Fibroblast of the aortic adventitia (primary cell): ENCODE data around the gene POP7. TPM values are rescaled to one million over a fixed set of nuclear protein-coding genes. Genes with fewer than 3 reads are reported as not detected.

Experiments
- DNase-seq: peaks from one replicate; pipeline ENCODE4 v3.0.0-alpha.2; 2010; ENCODE audit warnings: low read depth
- H3K4me3 ChIP-seq: 2 replicates; pipeline ENCODE4 v1.5.1; 2011; ENCODE audit warnings: low read depth, mild to moderate bottlenecking, control low read depth, low read length, moderate library complexity
- CTCF ChIP-seq: IDR thresholded peaks from 2 replicates; pipeline ENCODE4 v1.5.1; 2011; ENCODE audit warnings: mild to moderate bottlenecking, low read length, control low read depth, inconsistent platforms; ENCODE audit not compliant: insufficient read depth
- total RNA-seq: library from RNA; depleted of rRNA; stranded (reverse); fragments of >200 nt; gene quantifications from 2 replicates; pipeline ENCODE4 v1.2.3, GENCODE V29; 2012; ENCODE audit warnings: low replicate concordance

POP7 gene
- total RNA-seq, 1 donor, result 32.4 TPM

- H3K4me3 ChIP-seq, result no peak overlapping the region
- DNase-seq, result no peak
- no peak for TF ChIP-seq CTCF
These were observed 25.2 kb upstream of the POP7 start for GRCh38 chr7:100680576-100681271.

GRCh38 chr7:100681491-100682227 lies 24.3 kb upstream of the POP7 start:
- no peak overlapping the region for H3K4me3 ChIP-seq
- no peak for TF ChIP-seq CTCF
- DNase-seq, result no peak

GRCh38 chr7:100682228-100682741 lies 23.6 kb upstream of the POP7 start:
- DNase-seq, result no peak
- TF ChIP-seq CTCF, result no peak

GRCh38 chr7:100682991-100683658 lies 22.8 kb upstream of the POP7 start:
- no peak for TF ChIP-seq CTCF
- H3K4me3 ChIP-seq, result no peak overlapping the region
- no peak for DNase-seq

More at GRCh38 chr7:100682228-100682741, 23.6 kb upstream of the POP7 start:
- no peak overlapping the region for H3K4me3 ChIP-seq

- H3K4me3 ChIP-seq, result no peak overlapping the region
- no peak for TF ChIP-seq CTCF
- DNase-seq, result no peak
These were observed 22.0 kb upstream of the POP7 start for GRCh38 chr7:100683659-100684533.

- DNase-seq, result no peak
- TF ChIP-seq CTCF, result no peak
- no peak overlapping the region for H3K4me3 ChIP-seq
These were observed 21.3 kb upstream of the POP7 start for GRCh38 chr7:100684534-100685042.
